ENCODE measurements around the gene SSR2. TPM values are rescaled to one million over a fixed set of nuclear protein-coding genes. Genes with fewer than 3 reads are reported as not detected.

Gene SSR2
- total RNA-seq, 1 donor from 2014 or later, result 199 TPM

GRCh38 chr1:156060937-156061636 lies 40.3 kb upstream of the SSR2 start, which contains the start of gene RAB25:
Gene RAB25, plus strand, starts transcription at chr1:156061160. Its CDS starts 241 bp downstream, at chr1:156061401.
- Mint-ChIP-seq H3K4me3 (ENCODE audit: unreplicated experiment) (no peak within 1 kb of the TSS), H3K9me3 (ENCODE audit: unreplicated experiment) (peaks cover 2% of the 10 kb centered on the region), H3K4me1 (ENCODE audit: low read depth, unreplicated experiment) (peaks cover 3% of the 10 kb centered on the region), H3K36me3 (ENCODE audit: unreplicated experiment) (no peaks in the 10 kb centered on the region), H3K27ac (ENCODE audit: unreplicated experiment) (no peak within 1 kb of the TSS), H3K27me3 (ENCODE audit: unreplicated experiment) (peaks cover 8% of the 10 kb centered on the region)
- no peak for TF ChIP-seq CTCF (IDR thresholded peaks at IDR 0.05; ENCODE audit: partially characterized antibody, unreplicated experiment)
- DNase-seq, result no peak

GRCh38 chr1:156056326-156056849 lies 35.6 kb upstream of the SSR2 start:
- peaks cover 18% of the 10 kb centered on the region for H3K27me3 Mint-ChIP-seq (ENCODE audit: unreplicated experiment)
- H3K27ac Mint-ChIP-seq (ENCODE audit: unreplicated experiment), result no peak overlapping the region
- TF ChIP-seq CTCF (IDR thresholded peaks at IDR 0.05; ENCODE audit: partially characterized antibody, unreplicated experiment), result no peak

GRCh38 chr1:156055281-156056048 lies 34.7 kb upstream of the SSR2 start:
- H3K27ac Mint-ChIP-seq (ENCODE audit: unreplicated experiment), result peak overlapping the region; percentile 55
- H3K4me3 Mint-ChIP-seq (ENCODE audit: unreplicated experiment), result peak overlapping the region; percentile 95
- peaks cover 13% of the 10 kb centered on the region for H3K27me3 Mint-ChIP-seq (ENCODE audit: unreplicated experiment)

More at GRCh38 chr1:156056326-156056849, 35.6 kb upstream of the SSR2 start:
- H3K36me3 Mint-ChIP-seq (ENCODE audit: unreplicated experiment), result no peaks in the 10 kb centered on the region
- no peak for DNase-seq
- peaks cover 9% of the 10 kb centered on the region for H3K9me3 Mint-ChIP-seq (ENCODE audit: unreplicated experiment)
- peaks cover 4% of the 10 kb centered on the region for H3K4me1 Mint-ChIP-seq (ENCODE audit: low read depth, unreplicated experiment)
- peak overlapping the region; percentile 26 for H3K4me3 Mint-ChIP-seq (ENCODE audit: unreplicated experiment)

GRCh38 chr1:156054500-156055280 lies 33.9 kb upstream of the SSR2 start, which contains the start of gene LAMTOR2:
Gene LAMTOR2, plus strand, starts transcription at chr1:156054782. Its CDS starts 108 bp downstream, at chr1:156054890.
- Mint-ChIP-seq H3K4me1 (ENCODE audit: low read depth, unreplicated experiment) (peaks cover 4% of the 10 kb centered on the region), H3K27me3 (ENCODE audit: unreplicated experiment) (peaks cover 13% of the 10 kb centered on the region), H3K27ac (ENCODE audit: unreplicated experiment) (peak within 1 kb of the TSS; percentile 99), H3K36me3 (ENCODE audit: unreplicated experiment) (no peaks in the 10 kb centered on the region), H3K4me3 (ENCODE audit: unreplicated experiment) (peak within 1 kb of the TSS; percentile 95), H3K9me3 (ENCODE audit: unreplicated experiment) (peaks cover 9% of the 10 kb centered on the region)
- DNase-seq, result peak; percentile 98
- no peak for TF ChIP-seq CTCF (IDR thresholded peaks at IDR 0.05; ENCODE audit: partially characterized antibody, unreplicated experiment)

More at GRCh38 chr1:156055281-156056048, 34.7 kb upstream of the SSR2 start:
- DNase-seq, result no peak
- Mint-ChIP-seq H3K4me1 (ENCODE audit: low read depth, unreplicated experiment) (peaks cover 4% of the 10 kb centered on the region), H3K36me3 (ENCODE audit: unreplicated experiment) (no peaks in the 10 kb centered on the region), H3K9me3 (ENCODE audit: unreplicated experiment) (peaks cover 9% of the 10 kb centered on the region)
- TF ChIP-seq CTCF (IDR thresholded peaks at IDR 0.05; ENCODE audit: partially characterized antibody, unreplicated experiment), result no peak

All from glutamatergic neuron (in vitro differentiated cells).